Stimulated activated CD8-positive, alpha-beta memory T cell treated with anti-CD3 and anti-CD28 coated beads, Interleukin-7, amount 100 ng/mL, for 24 hours (primary cell): ENCODE results near the gene FAR1.

Experiments used
- DNase-seq: peaks from one replicate; pipeline ENCODE4 v3.0.0-alpha.2; 2020; ENCODE audit warnings: low read depth

Gene FAR1

GRCh38 chr11:13669544-13670488 lies 1.3 kb downstream of the FAR1 start:
- DNase-seq: no peak

DNA sequence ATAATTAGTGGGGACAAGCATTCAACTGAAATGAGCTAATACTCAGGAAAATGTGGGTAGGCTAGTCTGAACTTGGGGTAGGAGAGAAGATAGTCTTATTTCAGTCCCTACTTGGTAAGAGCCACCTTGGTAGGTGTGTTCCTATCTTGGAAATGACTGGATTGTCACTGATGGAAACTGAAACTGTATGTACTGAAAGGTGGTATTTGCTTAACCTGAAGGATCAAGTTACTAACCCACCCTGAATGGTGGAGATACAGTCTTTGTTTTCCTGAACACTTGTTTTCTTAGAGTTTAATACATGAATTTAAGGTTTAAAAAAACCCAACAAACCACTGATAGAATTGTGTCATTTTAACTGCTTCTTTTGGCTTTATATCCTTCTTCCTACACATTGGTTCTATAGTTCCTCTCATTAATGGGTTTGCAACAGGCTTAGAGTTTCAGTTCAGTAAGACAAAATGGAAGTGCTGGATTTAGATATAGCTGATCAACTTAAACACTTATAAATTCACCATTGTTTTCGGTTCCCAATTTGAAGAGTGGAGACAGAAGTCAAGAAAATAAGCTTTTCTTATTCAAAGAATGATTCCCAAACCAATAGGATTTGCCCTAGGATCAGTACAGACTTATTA lies 4.2 kb downstream of the FAR1 start:
- no peak for DNase-seq

GRCh38 chr11:13674799-13675509 lies 6.5 kb downstream of the FAR1 start:
- DNase-seq: no peak

GRCh38 chr11:13676576-13676975 lies 8.1 kb downstream of the FAR1 start:
- DNase-seq: no peak

DNA sequence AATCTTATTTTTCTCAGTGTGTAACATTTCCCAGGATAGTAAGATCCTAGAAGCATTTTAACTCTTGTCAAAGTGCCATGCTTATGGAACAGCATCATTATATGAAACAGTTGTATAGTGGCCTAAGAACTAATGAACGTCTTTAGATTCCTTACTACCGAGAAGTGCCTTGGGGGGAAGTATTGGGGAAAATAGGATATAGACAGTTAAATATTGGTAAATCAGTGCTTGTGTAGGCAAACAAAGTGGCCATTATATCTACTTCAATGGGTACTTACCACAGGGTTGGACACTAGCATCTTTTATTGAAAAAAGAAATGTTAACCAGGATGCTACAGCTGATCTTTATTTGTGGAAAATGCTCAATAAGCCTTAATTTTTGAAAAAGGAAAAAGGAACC lies 11.3 kb downstream of the FAR1 start:
- DNase-seq: no peak

DNA sequence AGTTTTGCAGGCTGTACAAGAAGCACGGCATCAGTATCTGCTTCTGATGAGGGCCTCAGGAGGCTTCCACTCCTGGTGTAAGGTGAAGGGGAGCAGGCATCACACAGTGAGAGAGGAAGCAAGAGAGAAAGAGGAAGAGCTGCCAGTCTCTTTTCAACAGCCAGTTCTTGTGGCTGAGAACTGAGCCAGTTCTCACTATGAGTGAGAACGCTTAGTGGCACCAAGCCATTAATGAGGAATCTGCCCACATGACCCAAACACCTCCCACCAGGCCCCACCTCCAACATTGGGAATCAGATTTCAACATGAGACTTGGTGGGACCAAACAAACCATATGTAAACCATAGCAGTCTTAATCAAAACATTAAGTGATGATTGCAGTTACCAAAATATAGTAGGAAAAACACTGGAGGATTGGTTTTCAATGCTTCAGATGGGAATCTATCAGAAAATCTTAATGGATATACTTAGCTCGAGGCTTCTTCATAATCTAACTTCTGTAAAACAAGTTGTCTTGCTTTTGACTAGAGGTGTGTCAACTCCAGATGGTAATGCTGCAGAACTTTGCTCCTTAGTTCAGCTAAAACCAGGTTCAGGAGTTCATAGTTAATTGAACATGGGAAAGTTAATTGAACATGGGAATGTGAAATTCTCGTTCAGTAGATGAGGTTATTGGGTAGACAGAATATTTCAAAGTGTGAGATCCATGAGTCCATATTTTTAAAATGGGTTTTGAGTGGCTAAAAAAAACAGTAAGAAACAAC lies 12.2 kb downstream of the FAR1 start:
- DNase-seq: no peak

DNA sequence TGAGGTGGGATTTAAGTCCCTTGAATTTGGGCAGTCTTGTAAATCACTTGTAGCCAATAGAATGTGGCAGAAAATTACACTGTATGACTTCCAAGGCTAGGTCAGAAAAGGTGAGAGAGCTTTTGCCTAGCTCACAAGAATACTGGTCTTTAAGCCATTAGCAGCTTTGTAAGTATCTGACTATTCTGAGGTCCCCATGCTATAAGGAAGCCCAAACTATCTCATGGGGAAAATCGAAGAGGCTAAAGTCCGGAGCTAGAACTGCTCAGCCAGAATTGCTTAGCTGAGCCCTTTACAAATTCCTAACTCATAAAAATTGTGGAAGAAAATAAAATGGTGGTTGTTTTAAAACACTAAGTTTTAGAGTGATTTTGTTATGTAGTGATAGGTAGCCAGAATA lies 13.0 kb downstream of the FAR1 start:
- no peak for DNase-seq

DNA sequence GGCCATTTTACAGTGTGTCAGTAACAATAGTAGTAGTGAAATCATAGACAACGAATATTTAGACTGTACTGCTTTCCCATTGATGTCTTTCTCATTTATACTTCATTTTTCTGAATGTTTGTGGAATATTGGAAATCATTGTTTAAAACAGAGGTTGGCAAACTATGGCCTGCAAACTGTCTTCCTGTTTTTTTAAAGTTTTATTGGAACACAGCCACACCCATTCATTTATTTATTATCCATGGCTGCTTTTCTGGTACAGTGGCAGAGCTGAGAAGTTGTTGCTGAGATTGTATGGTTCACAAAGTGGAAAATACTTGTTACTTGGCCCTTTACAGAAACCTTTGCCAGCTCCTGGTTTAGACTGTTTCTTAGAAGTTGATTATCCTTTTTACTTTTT lies 13.7 kb downstream of the FAR1 start:
- DNase-seq: no peak

- no peak for DNase-seq
Observed at GRCh38 chr11:13685461-13686108, 17.1 kb downstream of the FAR1 start.

- no peak for DNase-seq
Observed at GRCh38 chr11:13686776-13687175, 18.3 kb downstream of the FAR1 start.

- no peak for DNase-seq
Observed at GRCh38 chr11:13687271-13687670, 18.8 kb downstream of the FAR1 start.

- no peak for DNase-seq
Observed at GRCh38 chr11:13691286-13691899, 22.9 kb downstream of the FAR1 start.

GRCh38 chr11:13692172-13692571 lies 23.7 kb downstream of the FAR1 start:
- no peak for DNase-seq

DNA sequence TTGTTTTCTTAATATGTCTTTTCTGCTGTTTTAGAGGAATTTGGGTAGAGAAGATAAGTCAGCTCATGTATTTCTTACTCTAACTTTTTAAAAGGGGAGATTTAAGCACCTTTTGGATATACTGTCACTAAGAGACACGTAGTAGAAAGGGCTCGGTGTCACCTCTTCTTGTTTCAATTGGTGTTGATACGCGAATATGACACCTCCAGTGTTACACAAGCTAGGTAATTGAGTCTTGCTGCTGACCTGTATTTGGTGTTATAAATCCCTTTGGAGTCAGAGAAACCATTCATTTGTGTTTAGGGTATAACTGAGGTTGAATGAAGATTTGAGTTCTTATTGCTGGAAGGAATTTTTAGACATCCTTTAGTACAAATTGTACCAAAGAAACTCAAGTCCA lies 25.6 kb downstream of the FAR1 start:
- no peak for DNase-seq

DNA sequence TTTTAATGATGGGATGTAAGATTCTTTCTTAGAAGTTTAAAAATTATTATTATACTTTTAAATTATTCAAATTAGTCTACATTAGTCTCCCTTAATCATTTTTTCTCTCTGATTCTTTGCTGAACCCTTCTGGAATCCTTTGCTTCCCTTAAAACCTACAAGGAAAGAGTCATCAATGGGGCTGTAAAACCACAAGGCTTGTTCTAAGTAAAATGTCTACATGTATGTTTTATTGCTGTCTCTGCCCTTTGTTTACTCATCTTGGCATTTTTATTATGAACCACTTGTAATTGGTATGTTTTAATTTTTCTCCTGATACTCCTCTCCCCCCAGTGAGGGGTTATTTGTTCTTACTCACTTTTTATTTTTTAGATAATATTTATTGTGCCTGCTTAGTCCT lies 27.4 kb downstream of the FAR1 start:
- DNase-seq: no peak

GRCh38 chr11:13697710-13698109 lies 29.2 kb downstream of the FAR1 start:
- DNase-seq: no peak

GRCh38 chr11:13698132-13698531 lies 29.7 kb downstream of the FAR1 start:
- DNase-seq: no peak

GRCh38 chr11:13699041-13699440 lies 30.6 kb downstream of the FAR1 start:
- DNase-seq: no peak

DNA sequence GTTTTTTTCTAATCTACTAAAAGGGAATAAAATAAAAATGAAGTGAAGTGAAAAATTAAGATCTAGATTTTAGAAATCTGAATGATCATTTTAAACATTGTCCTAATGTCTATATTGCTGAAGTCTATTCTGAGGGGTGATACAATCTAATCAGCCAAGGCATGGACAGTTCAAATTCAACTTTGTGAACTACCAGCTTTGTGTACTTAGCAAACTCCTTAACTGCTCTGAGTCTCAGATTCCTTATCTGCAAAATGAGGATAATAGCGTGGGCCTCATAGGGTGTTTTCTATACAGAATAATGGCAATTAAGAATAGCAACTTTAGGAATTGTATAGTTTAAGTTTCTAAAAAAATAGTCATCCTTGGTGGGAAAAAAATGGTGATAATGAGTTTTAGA lies 31.4 kb downstream of the FAR1 start:
- DNase-seq: no peak

DNA sequence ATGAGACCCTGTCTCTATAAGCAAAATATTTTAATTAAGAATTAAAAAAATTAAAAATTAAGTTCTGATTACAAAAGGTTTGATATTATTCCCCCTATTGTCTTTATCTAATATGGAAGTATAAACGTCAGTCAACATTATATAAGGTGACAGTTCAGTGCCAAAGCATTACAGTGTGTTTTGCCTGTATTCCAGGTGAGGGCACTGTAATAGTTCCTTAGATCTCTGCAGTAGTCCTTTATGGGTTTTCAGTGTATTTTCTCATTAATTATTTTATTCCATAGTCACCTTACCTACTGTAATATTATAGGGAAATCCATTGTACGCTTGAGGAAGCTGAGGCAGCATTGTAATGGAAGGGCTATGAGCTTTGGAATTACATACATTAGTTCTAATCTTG lies 33.0 kb downstream of the FAR1 start:
- no peak for DNase-seq

- no peak for DNase-seq
Observed at GRCh38 chr11:13702071-13702470, 33.6 kb downstream of the FAR1 start.
